HepG2 (cell line): ENCODE results near the gene CACNA1G. TPM values are rescaled to one million over a fixed set of nuclear protein-coding genes. Genes with fewer than 3 reads are reported as not detected.
A peak's percentile ranks its signal among the peaks of the same experiment; 100 is the strongest.

Experiments
- DBP ChIP-seq: sonication (generic); formaldehyde crosslinking; IDR thresholded peaks from 2 replicates; pipeline ENCODE4 v1.4.0; 2020; ENCODE audit warnings: missing genetic modification reagents; ENCODE audit errors: not compliant biosample characterization
- DZIP1 ChIP-seq: sonication (generic); formaldehyde crosslinking; IDR thresholded peaks from 2 replicates; pipeline ENCODE4 v1.5.0; 2020; ENCODE audit warnings: mild to moderate bottlenecking, missing genetic modification reagents
- ELF1 ChIP-seq: sonication (generic); formaldehyde crosslinking; IDR thresholded peaks from 2 replicates; pipeline ENCODE4 v1.4.0; 2020; ENCODE audit warnings: missing genetic modification reagents
- ELF3 ChIP-seq: IDR thresholded peaks from 2 replicates; pipeline ENCODE4 v1.6.1; 2016; ENCODE audit warnings: missing genetic modification reagents, missing compliant biosample characterization
- FIP1L1 ChIP-seq: fragments of 200-400 bp; formaldehyde crosslinking; IDR thresholded peaks from 2 replicates; pipeline ENCODE4 v1.6.1; 2018; ENCODE audit warnings: low read depth, mild to moderate bottlenecking, low read length, moderate library complexity, borderline replicate concordance; ENCODE audit not compliant: insufficient read depth
- GPBP1L1 ChIP-seq: sonication (generic); formaldehyde crosslinking; IDR thresholded peaks from 2 replicates; pipeline ENCODE4 v1.5.0; 2020; ENCODE audit warnings: mild to moderate bottlenecking, missing genetic modification reagents
- HOXA3 ChIP-seq: sonication (generic); formaldehyde crosslinking; IDR thresholded peaks from 2 replicates; pipeline ENCODE4 v1.5.0; 2020; ENCODE audit warnings: missing genetic modification reagents
- LBX2 ChIP-seq: sonication (generic); formaldehyde crosslinking; IDR thresholded peaks from 2 replicates; pipeline ENCODE4 v1.5.0; 2020; ENCODE audit warnings: missing genetic modification reagents, mild to moderate bottlenecking, borderline replicate concordance
- LCORL ChIP-seq, 2 experiments: fragments of 450-650 bp in 1 of 2; sonication (generic) in 1 of 2; formaldehyde crosslinking in 1 of 2; IDR thresholded peaks; 2 replicates each; pipeline versions ENCODE4 v1.5.0 to v1.6.1; 2017 to 2020; ENCODE audit warnings: antibody characterized with exemption in 1 of 2, missing genetic modification reagents in 1 of 2
- MLXIP ChIP-seq: sonication (generic); formaldehyde crosslinking; IDR thresholded peaks from 2 replicates; pipeline ENCODE4 v1.9.0; 2021; ENCODE audit warnings: missing genetic modification reagents, borderline replicate concordance
- NCOA1 ChIP-seq: sonication (generic); formaldehyde crosslinking; IDR thresholded peaks from 2 replicates; pipeline ENCODE4 v1.9.0; 2021; ENCODE audit warnings: missing genetic modification reagents
- RARG ChIP-seq: sonication (generic); formaldehyde crosslinking; IDR thresholded peaks from 2 replicates; pipeline ENCODE4 v1.4.0; 2020; ENCODE audit warnings: low read depth, mild to moderate bottlenecking, missing genetic modification reagents
- RFX1 ChIP-seq: fragments of 450-650 bp; IDR thresholded peaks from 2 replicates; pipeline ENCODE4 v1.6.1; 2017
- SIX1 ChIP-seq: sonication (generic); formaldehyde crosslinking; IDR thresholded peaks from 2 replicates; pipeline ENCODE4 v1.4.0; 2020; ENCODE audit warnings: missing genetic modification reagents, borderline replicate concordance
- SMARCE1 ChIP-seq: fragments of 450-650 bp; IDR thresholded peaks from 2 replicates; pipeline ENCODE4 v1.6.1; 2017; ENCODE audit warnings: borderline replicate concordance
- ZNF101 ChIP-seq: sonication (generic); formaldehyde crosslinking; IDR thresholded peaks from 2 replicates; pipeline ENCODE4 v1.4.0; 2020; ENCODE audit warnings: mild to moderate bottlenecking, low read depth, missing genetic modification reagents, borderline replicate concordance
- ZNF230 ChIP-seq: sonication (generic); formaldehyde crosslinking; IDR thresholded peaks from 2 replicates; pipeline ENCODE4 v1.4.0; 2020; ENCODE audit warnings: mild to moderate bottlenecking, missing genetic modification reagents
- ZNF235 ChIP-seq: sonication (generic); formaldehyde crosslinking; IDR thresholded peaks from 2 replicates; pipeline ENCODE4 v1.8.1; 2023; ENCODE audit warnings: mild to moderate bottlenecking, missing genetic modification reagents, borderline replicate concordance
- ZNF326 ChIP-seq: sonication (generic); formaldehyde crosslinking; IDR thresholded peaks from 2 replicates; pipeline ENCODE4 v1.4.0; 2020; ENCODE audit warnings: missing genetic modification reagents, borderline replicate concordance
- ZNF577 ChIP-seq: sonication (generic); formaldehyde crosslinking; IDR thresholded peaks from 2 replicates; pipeline ENCODE4 v1.4.0; 2020; ENCODE audit warnings: mild to moderate bottlenecking, low read depth, missing genetic modification reagents, borderline replicate concordance
- ZNF780A ChIP-seq: sonication (generic); formaldehyde crosslinking; IDR thresholded peaks from 2 replicates; pipeline ENCODE4 v1.8.0; 2022; ENCODE audit warnings: mild to moderate bottlenecking, missing genetic modification reagents, moderate library complexity
- polyA plus RNA-seq, 8 experiments: library from polyadenylated mRNA; depleted of rRNA in 3 of 8; stranded (reverse) in 7 of 8; unstranded in 1 of 8; fragments of >200 nt; fragmentation: Illumina TruSeq in 4 of 8; extraction: Trizol in 4 of 8; gene quantifications; 2 replicates each; pipeline versions ENCODE4 v1.2.1 to v1.2.3, GENCODE V29; 2011 to 2016; ENCODE audit warnings: low read depth in 4 of 8, missing spikeins in 1 of 8, mixed read lengths in 1 of 8; ENCODE audit not compliant: insufficient read depth in 1 of 8
- total RNA-seq, 5 experiments: library from RNA; depleted of rRNA; stranded (reverse); fragments of >200 nt; fragmentation: Illumina TruSeq; extraction: Trizol; gene quantifications; 2 replicates each; pipeline ENCODE4 v1.2.3, GENCODE V29; 2016; ENCODE audit warnings: low read depth in 1 of 5

CACNA1G gene
- total and polyA plus RNA-seq, 2 of the 13 experiments (the other 11 are each of a cell fraction or from before 2014, with no cell fraction given): 0.02 TPM; not detected in 1

- TF ChIP-seq ZNF101 (CRISPR knock-in tag) (0 out of 2 replicates have a peak, but pooled peaks have one; percentile 66), NCOA1 (0 out of 2 replicates have a peak, but pooled peaks have one; percentile 74), LCORL (IDR thresholded peaks at IDR 0.05) (0 out of 2 replicates have a peak, but pooled peaks have one; percentile 34), LCORL (CRISPR knock-in tag; IDR thresholded peaks at IDR 0.05) (peak; percentile 86), ZNF577 (no peak), ZNF230 (CRISPR knock-in tag) (no peak), GPBP1L1 (CRISPR knock-in tag) (no peak), HOXA3 (peak; percentile 65), SIX1 (CRISPR knock-in tag) (no peak), ZNF780A (CRISPR knock-in tag) (no peak), ZNF326 (CRISPR knock-in tag) (no peak), ELF1 (CRISPR knock-in tag) (no peak), LBX2 (CRISPR knock-in tag) (no peak), DZIP1 (CRISPR knock-in tag) (no peak), MLXIP (CRISPR knock-in tag) (peak; percentile 98), ZNF235 (no peak), DBP (CRISPR knock-in tag) (no peak), FIP1L1 (no peak), RFX1 (no peak), SMARCE1 (no peak), ELF3 (CRISPR knock-in tag) (peak; percentile 11; the same call in 1 of the 2 replicates), RARG (CRISPR knock-in tag) (no peak)
Observed at GRCh38 chr17:50635982-50636803, 75.7 kb downstream of the CACNA1G start (continued).
